Muscle layer of colon (tissue), 2 donors: ENCODE measurements around the gene SYF2.
"Not testable (repeated sequence)": the region's sequence is repeated elsewhere in the genome, so short reads cannot be mapped to it uniquely, and the experiment has no call there.

ENCODE experiments used
- H3K27ac ChIP-seq: one replicate; pipeline ENCODE4 v1.7.0; 2013; ENCODE audit warnings: low read depth, mild to moderate bottlenecking, low read length, moderate library complexity
- H3K27me3 ChIP-seq, 2 donors: one replicate each; pipeline ENCODE4 v1.7.0; 2013; ENCODE audit warnings: low read length in 2 of 2, mild to moderate bottlenecking in 2 of 2; ENCODE audit not compliant: insufficient read depth in 2 of 2, control insufficient read depth in 1 of 2
- H3K36me3 ChIP-seq: one replicate; pipeline ENCODE4 v1.7.0; 2013; ENCODE audit warnings: mild to moderate bottlenecking, low read length; ENCODE audit not compliant: insufficient read depth
- H3K4me1 ChIP-seq: one replicate; pipeline ENCODE4 v1.7.0; 2013; ENCODE audit warnings: mild to moderate bottlenecking, low read length; ENCODE audit not compliant: insufficient read depth
- H3K4me3 ChIP-seq, 2 donors: one replicate each; pipeline ENCODE4 v1.7.0; 2013; ENCODE audit warnings: low read length in 2 of 2, low read depth in 1 of 2, mild to moderate bottlenecking in 1 of 2, moderate library complexity in 1 of 2
- H3K9ac ChIP-seq: one replicate; pipeline ENCODE4 v1.7.0; 2013; ENCODE audit warnings: low read length
- H3K9me3 ChIP-seq: one replicate; pipeline ENCODE4 v1.7.0; 2013; ENCODE audit warnings: mild to moderate bottlenecking, low read length
- donor health status: abdominal sarcoma.
- donor health status: Adenocarcinoma of cecum.

The SYF2 gene

DNA sequence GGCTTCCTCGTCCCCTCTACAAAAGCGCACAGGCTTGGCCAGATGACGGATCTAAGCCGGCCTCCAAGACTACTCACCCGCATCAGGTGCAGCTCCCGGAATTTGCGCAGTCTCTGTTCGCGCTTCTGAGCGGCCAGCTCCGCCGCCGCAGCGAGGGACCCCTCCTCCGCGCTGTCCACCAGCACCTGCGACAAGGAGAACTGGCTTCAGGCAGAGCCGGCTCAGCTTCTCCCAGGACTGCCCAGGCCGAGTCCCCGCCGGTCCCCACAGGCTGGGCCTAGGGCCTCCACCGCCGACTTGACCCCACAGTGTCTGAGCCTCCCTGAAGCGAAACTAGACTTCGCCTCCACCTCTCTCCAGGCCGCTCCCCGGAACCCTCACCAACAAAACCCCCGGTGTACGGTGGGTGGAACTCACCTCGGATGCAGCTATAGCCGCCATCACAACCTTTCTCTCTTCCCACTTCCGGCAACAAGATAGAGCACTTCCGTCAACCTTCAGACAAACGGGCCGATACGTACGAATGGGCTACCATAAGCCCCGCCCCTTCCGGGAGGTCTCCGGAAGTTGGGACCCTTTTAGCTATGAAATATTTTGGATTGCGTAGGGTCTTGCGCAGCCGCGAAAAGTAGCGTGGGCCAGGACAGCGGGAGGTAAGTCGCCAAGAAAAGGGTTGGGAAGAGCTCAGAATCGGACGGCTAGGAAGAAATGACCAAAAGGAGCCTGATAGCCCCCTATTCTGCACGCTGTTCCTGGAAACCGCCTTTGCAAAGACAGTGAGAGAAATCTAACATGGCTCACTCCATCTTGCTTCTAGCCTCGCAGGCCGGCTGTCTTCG is at the start of gene SYF2:
Gene SYF2 (minus strand): TSS at position 476 of the 839 bp plus-strand sequence. CDS start 35 bp downstream, at position 441.
- Histone ChIP-seq H3K4me3 (peak within 1 kb of the TSS; percentile 95 to 96), H3K4me1 (peaks cover 22% of the 10 kb centered on the region), H3K27me3 (no peaks in the 10 kb centered on the region), H3K9me3 (no peaks in the 10 kb centered on the region), H3K36me3 (peaks cover 36% of the 10 kb centered on the region), H3K27ac (peak within 1 kb of the TSS; percentile 100), H3K9ac (peak within 1 kb of the TSS; percentile 98)

DNA sequence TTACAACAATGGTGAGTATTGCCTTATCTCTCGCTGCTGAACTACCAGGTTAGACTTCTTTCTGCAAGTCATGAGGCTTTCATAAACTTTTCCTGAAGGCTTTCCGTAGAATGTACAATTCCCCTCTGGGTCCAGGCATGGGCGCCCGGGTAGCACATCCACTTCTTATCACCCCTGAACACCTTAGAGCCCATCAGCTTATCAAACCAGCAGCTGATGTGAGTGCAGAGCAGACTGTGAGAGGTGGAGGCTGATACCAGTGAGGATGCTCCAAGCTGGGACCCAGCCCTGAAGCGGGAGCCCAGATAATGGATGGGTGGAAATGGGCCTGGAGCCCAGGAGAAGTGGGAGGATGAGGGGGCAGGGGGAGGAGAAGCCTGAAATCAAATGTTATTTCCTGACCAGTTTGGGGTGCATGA is 47.4 kb upstream of the SYF2 start:
- not testable (repeated sequence) for H3K27me3 ChIP-seq, H3K36me3 ChIP-seq, H3K27ac ChIP-seq, H3K4me3 ChIP-seq, H3K9me3 ChIP-seq, H3K4me1 ChIP-seq, H3K9ac ChIP-seq

DNA sequence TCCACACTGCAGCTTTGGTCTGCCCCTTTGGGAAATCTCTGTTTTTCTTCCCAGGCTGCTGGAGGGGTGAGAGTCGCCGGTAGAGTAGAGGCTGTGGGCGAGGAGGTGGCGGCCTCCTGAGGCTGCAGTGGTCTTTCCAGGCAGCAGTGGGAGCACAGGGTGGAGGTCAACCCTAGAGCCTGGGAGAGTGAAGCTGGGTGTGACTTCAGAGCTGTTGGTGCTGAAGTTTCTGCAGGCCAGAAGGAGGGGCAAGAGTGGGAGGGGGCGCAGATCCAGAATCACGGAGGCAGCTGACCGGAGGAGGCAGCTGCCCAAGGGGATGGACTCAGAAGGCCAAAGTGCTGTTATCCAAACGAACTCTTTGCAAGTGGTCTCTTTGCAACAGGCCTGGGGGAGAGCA is 46.5 kb upstream of the SYF2 start:
- not testable (repeated sequence) for H3K4me1 ChIP-seq, H3K27ac ChIP-seq, H3K27me3 ChIP-seq

DNA sequence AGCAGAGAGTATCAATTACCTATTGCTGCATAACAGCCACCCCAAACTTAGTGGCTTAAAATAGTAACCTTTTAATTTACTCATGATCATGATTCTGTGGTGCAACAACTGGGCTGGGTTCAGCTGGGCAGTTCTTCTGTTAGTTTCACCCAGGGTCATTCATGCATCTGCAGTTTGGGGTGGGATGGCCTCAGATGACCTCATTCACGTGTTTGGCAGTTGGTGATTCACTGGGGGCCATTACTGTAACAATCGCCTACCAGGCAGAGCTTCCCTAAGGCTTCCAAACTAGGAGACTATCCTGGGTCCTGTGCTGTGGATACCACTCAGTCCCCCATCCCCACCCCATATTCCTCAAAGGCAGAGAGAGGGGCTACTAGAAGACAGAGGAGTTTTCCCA is 46.1 kb upstream of the SYF2 start:
- H3K4me3 ChIP-seq, H3K36me3 ChIP-seq, H3K4me1 ChIP-seq, H3K27me3 ChIP-seq, H3K9ac ChIP-seq, H3K27ac ChIP-seq, H3K9me3 ChIP-seq: not testable (repeated sequence)

More for the DNA sequence above, 46.5 kb upstream of the SYF2 start:
- not testable (repeated sequence) for H3K9ac ChIP-seq, H3K4me3 ChIP-seq, H3K36me3 ChIP-seq, H3K9me3 ChIP-seq

DNA sequence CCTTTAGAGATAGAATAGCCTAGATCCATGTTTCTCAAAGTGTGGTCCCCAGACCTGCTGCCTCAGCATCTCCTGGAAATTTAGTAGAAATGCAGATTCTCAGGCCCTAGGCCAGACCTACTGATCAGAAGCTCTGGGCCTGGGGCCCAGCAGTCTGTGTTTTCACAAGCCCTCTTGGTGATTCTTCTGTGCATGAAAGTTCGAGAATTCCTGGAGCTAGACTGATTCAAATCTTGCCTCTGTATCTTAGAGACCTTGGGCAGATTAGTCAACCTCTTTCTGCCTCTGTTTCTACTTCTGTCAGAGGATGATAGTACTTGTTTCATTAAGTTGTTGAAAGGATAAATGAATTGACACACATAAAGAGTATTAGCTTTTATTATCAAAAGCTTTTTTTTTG is 45.0 kb upstream of the SYF2 start:
- H3K9me3 ChIP-seq, H3K4me3 ChIP-seq, H3K36me3 ChIP-seq, H3K4me1 ChIP-seq, H3K27me3 ChIP-seq, H3K27ac ChIP-seq, H3K9ac ChIP-seq: not testable (repeated sequence)

DNA sequence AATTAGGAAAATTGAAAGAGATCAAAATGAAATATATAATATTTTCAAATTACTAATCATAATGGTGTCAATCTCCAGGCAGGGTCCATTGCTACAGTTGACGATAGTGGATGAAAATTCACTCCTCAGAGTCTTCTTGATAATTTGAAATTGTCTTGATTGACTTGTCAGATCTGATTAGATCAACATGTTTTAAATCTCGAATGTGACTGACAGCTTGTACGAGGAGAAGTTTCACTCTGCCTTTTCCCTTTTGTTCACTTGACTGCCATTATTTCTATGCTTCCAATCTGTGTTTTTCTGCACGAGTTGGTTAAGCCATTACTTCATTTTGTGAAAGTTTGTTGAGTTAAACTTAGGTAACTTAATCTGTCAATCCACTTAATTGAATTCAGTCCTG is 43.3 kb upstream of the SYF2 start:
- not testable (repeated sequence) for H3K4me3 ChIP-seq, H3K27ac ChIP-seq, H3K4me1 ChIP-seq, H3K36me3 ChIP-seq, H3K9me3 ChIP-seq, H3K9ac ChIP-seq, H3K27me3 ChIP-seq

DNA sequence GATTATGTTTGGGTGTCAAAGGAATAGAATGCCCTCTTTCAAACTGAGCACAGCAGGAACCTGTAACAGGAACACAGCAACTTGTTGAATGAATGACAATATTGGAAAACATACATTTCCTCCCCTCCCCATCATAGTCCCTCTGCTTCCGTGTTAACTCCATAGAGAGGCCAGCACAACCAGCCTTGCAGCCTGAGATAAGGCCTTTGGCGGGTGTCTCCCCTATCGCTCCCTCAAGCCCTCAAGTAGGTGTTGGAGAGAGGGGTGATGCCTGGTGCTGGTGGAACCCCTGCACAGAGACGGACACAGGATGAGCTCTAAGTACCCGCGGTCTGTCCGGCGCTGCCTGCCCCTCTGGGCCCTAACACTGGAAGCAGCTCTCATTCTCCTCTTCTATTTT is 39.9 kb upstream of the SYF2 start, which contains the start of gene RHD:
Gene RHD (plus strand): TSS at position 272 of the 400 bp plus-strand sequence. CDS start 39 bp downstream, at position 311.
- not testable (repeated sequence) for H3K4me3 ChIP-seq, H3K9ac ChIP-seq, H3K36me3 ChIP-seq, H3K27ac ChIP-seq, H3K4me1 ChIP-seq, H3K27me3 ChIP-seq, H3K9me3 ChIP-seq

DNA sequence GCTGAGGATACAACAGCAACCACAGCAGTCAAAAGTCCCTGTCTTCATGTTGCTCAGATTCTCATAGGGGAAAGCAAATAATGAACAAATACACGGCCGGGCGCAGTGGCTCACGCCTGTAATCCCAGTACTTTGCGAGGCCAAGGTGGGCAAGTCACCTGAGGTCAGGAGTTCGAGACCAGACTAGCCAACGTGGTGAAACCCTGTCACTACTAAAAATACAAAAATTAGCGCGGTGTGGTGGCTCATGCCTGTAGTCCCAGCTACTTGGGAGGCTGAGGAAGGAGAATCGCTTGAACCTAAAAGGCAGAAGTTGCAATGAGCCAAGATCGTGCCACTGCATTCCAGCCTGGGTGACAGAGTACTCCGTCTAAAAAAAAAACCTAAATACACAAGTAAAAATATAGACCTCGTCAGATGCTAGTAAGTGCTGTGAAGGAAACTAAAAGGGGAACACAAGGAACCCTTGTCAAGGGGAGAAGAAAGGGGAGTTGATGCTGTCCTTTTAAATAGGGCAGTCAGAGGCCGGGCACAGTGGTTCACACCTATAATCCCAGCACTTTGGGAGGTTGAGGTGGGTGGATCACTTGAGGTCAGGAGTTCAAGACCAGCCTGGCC is 36.0 kb upstream of the SYF2 start:
- H3K27ac ChIP-seq, H3K36me3 ChIP-seq, H3K4me1 ChIP-seq, H3K9me3 ChIP-seq, H3K9ac ChIP-seq, H3K27me3 ChIP-seq, H3K4me3 ChIP-seq: not testable (repeated sequence)

DNA sequence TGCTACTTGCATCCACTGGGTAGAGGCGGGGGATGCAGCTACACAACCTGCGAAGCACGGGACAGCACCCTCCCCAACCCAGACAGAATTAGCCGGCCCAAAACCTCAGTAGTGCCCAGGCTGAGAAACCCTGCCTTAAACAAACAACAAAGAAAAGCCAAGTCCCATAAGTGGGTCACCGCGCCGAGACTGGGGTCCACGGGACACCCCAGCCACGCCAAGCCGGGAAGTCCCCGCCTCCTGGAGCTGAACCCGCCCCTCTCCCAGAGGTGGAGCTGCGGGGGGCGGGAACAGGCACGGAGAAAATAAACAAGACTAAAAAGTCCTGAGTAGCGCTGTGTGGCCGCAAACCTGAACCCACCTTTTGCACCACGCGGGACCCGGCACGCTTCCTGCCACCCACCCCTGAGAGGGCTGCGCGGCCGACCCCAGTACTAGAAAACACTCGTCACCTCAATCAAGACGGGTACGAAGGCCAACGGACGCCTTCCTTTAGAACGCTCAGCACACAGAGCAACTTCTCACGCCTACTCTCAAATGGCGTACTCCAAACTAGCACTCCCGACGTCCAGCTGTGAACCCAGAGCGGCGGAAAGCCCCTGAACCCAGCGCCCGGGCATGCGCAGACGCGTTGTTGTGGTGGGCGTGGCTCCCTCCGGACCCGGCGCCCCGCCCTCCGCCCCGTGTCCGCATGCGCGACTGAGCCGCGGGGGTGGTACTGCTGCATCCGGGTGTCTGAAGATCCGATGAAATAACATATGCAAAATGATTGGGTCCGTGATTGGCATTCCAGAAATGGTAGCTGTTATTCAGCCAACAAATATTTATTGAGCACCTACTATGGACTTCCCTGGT is 35.2 kb upstream of the SYF2 start:
- H3K4me3 ChIP-seq, H3K27ac ChIP-seq, H3K9ac ChIP-seq, H3K27me3 ChIP-seq, H3K9me3 ChIP-seq, H3K4me1 ChIP-seq, H3K36me3 ChIP-seq: not testable (repeated sequence)

DNA sequence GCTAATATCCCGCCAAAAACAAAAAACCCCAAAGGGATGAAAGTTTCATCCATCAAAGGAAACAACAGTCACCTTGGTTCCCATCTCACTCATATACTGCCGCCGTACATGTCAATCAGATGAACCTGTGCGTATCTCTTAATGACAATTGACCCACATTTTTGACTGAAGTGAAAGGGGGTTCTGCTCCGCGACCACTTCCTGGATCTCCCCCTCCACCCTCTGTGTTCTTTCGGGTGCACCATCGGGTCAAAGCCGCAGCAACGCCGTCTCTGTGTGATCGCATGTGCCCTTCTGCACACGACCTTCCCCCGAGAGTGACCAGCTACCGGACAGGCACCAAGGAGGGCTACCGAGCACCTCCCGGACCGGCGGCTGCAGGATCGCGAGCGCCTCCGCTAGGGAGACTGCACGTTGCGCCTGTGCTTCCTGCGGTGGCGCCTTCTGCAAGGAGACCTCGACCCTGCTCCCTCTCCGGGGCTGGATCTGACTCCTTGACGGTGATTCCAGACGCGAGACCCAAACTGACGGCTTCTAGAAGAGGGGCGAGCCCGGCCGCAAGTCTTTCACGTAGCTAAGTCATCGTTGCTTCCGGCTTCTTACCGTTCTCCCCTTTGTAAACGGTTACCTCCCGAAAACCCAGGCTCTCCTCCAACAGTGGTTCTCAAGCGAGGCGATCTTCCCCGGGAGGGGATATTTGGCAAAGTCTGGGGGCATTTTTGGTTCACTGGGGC is 34.4 kb upstream of the SYF2 start:
- not testable (repeated sequence) for H3K27ac ChIP-seq, H3K9ac ChIP-seq
- peak overlapping the region in 1 of 2 donors; percentile 27 for H3K4me3 ChIP-seq

DNA sequence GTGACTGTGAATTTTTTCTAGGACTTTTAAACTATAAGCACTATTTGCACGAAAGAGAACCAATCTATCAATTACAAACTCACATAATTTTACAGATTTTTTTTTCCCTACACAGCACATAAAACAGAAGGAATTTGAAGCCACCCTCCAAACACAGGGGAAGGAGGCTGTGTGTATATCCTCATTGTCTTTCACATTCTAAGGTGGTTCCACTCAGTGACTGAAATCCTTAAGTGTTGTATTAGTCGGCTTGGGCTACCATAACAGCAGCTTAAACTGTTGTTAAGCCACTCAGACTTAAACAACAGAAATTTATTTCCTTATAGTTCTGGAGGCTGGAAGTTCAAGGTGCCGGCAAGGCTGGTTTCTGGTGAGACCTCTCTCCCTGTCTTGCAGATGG is 28.0 kb upstream of the SYF2 start:
- not testable (repeated sequence) for H3K4me1 ChIP-seq, H3K4me3 ChIP-seq, H3K36me3 ChIP-seq, H3K9me3 ChIP-seq, H3K27me3 ChIP-seq, H3K27ac ChIP-seq, H3K9ac ChIP-seq

More for the DNA sequence above, 34.4 kb upstream of the SYF2 start:
- not testable (repeated sequence) for H3K36me3 ChIP-seq, H3K27me3 ChIP-seq, H3K9me3 ChIP-seq, H3K4me1 ChIP-seq
